Central memory CD8-positive, alpha-beta T cell (primary cell): ENCODE measurements around the gene GJC3.
"Not testable (repeated sequence)": the region's sequence is repeated elsewhere in the genome, so short reads cannot be mapped to it uniquely, and the experiment has no call there.

Experiments used
- ATAC-seq: fragments of 150-1000 bp; cut with Tn5 transposase; replicated peaks from 2 replicates; pipeline ENCODE4 v1.10.0; 2022; ENCODE audit warnings: mild to moderate bottlenecking, moderate FRiP score, moderate number of reproducible peaks; ENCODE audit not compliant: poor library complexity, severe bottlenecking; ENCODE audit errors: extremely low read depth
- DNase-seq, 2 donors: peaks; one replicate each; pipeline ENCODE4 v3.0.0; 2021; ENCODE audit warnings: low spot score in 2 of 2
- H3K27ac Mint-ChIP-seq: one replicate; pipeline ENCODE4 v1.8.0; 2022; ENCODE audit warnings: low read depth, mild to moderate bottlenecking, moderate library complexity, mixed read lengths
- H3K27me3 Mint-ChIP-seq: one replicate; pipeline ENCODE4 v1.8.0; 2022; ENCODE audit warnings: mixed read lengths
- H3K36me3 Mint-ChIP-seq: one replicate; pipeline ENCODE4 v1.8.0; 2022; ENCODE audit warnings: mild to moderate bottlenecking, moderate library complexity, mixed read lengths; ENCODE audit not compliant: insufficient read depth
- H3K4me1 Mint-ChIP-seq: one replicate; pipeline ENCODE4 v1.8.0; 2022; ENCODE audit warnings: mixed read lengths
- H3K4me3 Mint-ChIP-seq: one replicate; pipeline ENCODE4 v1.8.0; 2022; ENCODE audit warnings: mild to moderate bottlenecking, moderate library complexity, mixed read lengths
- H3K9me3 Mint-ChIP-seq: one replicate; pipeline ENCODE4 v1.8.0; 2022; ENCODE audit warnings: mixed read lengths

GJC3 gene

DNA sequence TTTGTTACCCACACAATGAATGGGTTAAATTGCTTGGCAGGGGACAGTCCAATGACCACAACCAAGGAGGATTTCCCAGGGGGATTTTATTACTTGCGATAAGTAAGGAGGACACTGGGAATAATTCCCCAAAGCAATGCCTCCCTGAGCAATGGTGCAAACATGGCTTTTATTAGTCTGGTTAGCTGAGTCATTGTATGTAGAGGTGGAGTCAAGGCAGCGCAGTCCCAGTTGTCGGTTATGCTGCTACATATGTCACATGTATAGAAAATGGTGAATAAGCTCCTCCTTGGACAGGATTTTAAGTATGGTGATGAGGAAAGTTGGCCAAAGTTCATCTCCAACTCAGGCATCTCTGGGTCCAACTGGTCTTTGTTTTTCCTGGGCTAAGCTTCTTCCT lies 6.2 kb downstream of the GJC3 start:
- no peak overlapping the region for H3K4me3 Mint-ChIP-seq
- H3K27ac Mint-ChIP-seq = no peak overlapping the region
- DNase-seq (no peak), ATAC-seq (no peak)
- peaks cover 12% of the 10 kb centered on the region for H3K4me1 Mint-ChIP-seq
- peaks cover 9% of the 10 kb centered on the region for H3K36me3 Mint-ChIP-seq
- H3K27me3 Mint-ChIP-seq = peaks cover 23% of the 10 kb centered on the region
- no peaks in the 10 kb centered on the region for H3K9me3 Mint-ChIP-seq

DNA sequence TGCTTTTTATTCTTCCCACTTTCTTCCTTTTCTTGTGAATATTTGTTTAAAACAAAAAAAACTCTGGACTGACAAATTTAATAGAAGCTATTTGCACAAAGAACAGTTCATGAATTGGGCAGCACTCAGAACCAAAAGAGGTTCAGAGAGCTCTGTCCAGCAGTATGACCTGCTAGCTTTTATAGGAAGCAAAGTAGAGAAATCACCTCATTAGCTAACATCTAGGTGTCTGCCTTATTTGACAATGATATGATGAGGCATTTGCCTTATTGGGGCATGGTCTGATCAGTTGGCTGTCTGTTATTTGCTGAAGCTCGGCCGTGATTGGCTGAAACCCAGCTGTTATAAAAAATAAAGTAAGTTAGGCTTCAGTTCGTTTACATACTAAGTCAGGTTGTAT lies 9.3 kb downstream of the GJC3 start:
- Mint-ChIP-seq H3K4me1 (peaks cover 40% of the 10 kb centered on the region), H3K4me3 (peak overlapping the region; percentile 88), H3K36me3 (peaks cover 16% of the 10 kb centered on the region), H3K27ac (peak overlapping the region; percentile 93), H3K27me3 (no peaks in the 10 kb centered on the region), H3K9me3 (no peaks in the 10 kb centered on the region)
- DNase-seq (no peak), ATAC-seq (no peak)

DNA sequence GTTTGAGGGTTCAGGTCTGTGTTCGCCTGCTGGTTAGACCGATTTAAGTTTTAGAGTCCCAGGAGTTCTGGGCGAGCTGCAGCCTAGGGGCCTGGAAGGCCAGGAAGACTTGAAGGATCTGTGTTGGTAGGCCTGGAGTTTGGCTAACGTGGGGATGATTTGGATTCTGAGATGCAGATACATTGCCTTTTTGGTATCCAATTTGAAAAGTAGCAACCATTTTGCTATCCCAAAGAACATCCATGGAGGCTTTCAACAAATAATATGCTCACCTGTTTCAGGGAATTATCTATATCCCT lies 9.7 kb downstream of the GJC3 start:
- H3K9me3 Mint-ChIP-seq = no peaks in the 10 kb centered on the region

DNA sequence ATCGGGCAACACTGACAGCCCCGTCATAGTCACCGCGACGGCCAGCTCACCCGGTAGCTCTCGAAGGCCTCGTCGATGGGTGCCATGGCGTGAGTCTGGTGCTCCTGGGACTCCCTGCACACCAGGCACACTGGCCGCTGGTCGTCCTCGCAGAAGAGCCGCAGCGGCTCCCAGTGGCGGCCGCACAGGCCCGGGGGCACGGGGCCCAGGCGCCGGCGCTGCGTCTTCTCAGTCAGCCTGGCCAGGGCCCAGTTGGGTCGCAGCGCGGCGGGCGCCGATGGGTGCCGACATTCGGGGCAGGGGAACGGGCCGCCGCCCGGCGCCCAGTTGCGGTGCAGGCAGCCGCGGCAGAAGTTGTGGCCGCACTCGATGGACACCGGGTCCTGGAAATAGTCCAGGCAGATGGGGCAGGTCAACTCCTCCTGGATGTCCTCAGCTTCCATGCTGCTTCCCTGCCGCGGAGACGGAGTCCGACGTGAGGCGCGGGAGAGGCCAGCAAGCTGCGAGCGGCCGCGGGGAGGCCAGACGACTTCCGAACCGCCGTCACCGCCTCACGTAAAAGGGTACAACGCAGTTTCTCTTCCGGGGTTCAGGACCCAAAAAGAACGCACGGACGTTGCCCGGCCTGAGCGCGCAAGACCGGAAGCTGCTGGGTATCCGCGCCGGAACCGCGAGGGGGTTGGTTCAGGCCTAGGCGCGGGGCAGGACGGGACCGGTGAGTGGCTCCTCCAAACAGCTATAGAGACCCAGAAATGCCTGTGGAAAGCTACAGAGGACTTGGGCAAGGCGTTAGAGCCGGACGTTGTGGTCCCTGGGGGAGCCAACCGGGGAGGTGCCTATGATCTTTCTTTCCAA lies 10.2 kb downstream of the GJC3 start, which contains the start of gene TRIM4:
TRIM4 (minus strand) TSS at position 572 of the 855 bp plus-strand sequence; CDS start at position 443, 129 bp downstream.
- DNase-seq = peak; percentile 78 to 83
- H3K4me1 Mint-ChIP-seq = peaks cover 48% of the 10 kb centered on the region
- H3K27me3 Mint-ChIP-seq = no peaks in the 10 kb centered on the region
- ATAC-seq = peak; percentile 99
- H3K27ac Mint-ChIP-seq = peak within 1 kb of the TSS; percentile 93
- peak within 1 kb of the TSS; percentile 88 for H3K4me3 Mint-ChIP-seq
- H3K9me3 Mint-ChIP-seq = no peaks in the 10 kb centered on the region
- peaks cover 17% of the 10 kb centered on the region for H3K36me3 Mint-ChIP-seq

More for the DNA sequence above, 9.7 kb downstream of the GJC3 start:
- DNase-seq = no peak
- H3K27me3 Mint-ChIP-seq = no peaks in the 10 kb centered on the region
- peak overlapping the region; percentile 88 for H3K4me3 Mint-ChIP-seq
- peaks cover 16% of the 10 kb centered on the region for H3K36me3 Mint-ChIP-seq
- H3K4me1 Mint-ChIP-seq = peaks cover 43% of the 10 kb centered on the region
- peak overlapping the region; percentile 93 for H3K27ac Mint-ChIP-seq
- no peak for ATAC-seq

DNA sequence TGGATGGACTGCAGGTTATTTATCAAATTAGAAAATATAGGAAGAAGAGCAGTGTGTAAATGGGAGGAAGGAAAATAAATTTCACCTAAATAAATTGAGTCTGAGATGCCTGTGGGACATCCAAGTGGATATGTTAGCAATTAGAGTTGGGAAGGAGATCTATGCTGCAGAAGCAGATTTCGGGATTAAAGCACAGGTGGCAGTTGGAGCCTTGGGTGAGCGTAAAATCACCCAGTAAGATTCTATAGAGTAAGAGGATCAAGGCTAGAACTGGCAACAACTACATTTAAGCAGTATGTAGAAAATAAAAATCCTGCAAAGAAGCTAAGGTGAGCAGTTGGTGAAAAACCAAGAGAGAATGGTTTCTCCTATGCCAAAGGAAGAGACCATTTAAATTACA lies 18.4 kb downstream of the GJC3 start:
- DNase-seq = no peak
- Mint-ChIP-seq H3K4me3 (no peak overlapping the region), H3K27me3 (no peaks in the 10 kb centered on the region), H3K4me1 (peaks cover 52% of the 10 kb centered on the region), H3K27ac (peak overlapping the region; percentile 9), H3K9me3 (no peaks in the 10 kb centered on the region), H3K36me3 (peaks cover 47% of the 10 kb centered on the region)
- no peak for ATAC-seq

DNA sequence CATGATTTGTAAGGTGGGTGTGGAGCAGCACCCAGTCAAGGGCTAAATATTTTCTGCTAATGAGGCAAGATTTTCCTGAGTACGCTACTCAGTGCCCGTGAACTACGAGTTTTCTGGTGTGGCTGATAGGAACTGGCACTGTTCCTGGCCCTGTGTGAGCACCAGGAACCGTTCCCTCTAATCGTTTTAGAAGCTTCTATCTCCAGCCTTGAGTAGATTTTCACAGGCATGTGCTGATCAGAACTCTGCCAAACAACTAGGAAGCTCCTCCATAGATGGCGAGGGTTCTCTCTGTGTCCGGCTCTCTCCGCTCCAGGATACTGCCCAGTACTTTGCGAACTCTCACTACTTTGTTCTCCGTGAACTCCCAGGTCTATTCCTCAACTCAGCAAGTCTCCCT lies 27.8 kb downstream of the GJC3 start:
- no peaks in the 10 kb centered on the region for H3K9me3 Mint-ChIP-seq
- no peak for ATAC-seq
- no peak for DNase-seq

DNA sequence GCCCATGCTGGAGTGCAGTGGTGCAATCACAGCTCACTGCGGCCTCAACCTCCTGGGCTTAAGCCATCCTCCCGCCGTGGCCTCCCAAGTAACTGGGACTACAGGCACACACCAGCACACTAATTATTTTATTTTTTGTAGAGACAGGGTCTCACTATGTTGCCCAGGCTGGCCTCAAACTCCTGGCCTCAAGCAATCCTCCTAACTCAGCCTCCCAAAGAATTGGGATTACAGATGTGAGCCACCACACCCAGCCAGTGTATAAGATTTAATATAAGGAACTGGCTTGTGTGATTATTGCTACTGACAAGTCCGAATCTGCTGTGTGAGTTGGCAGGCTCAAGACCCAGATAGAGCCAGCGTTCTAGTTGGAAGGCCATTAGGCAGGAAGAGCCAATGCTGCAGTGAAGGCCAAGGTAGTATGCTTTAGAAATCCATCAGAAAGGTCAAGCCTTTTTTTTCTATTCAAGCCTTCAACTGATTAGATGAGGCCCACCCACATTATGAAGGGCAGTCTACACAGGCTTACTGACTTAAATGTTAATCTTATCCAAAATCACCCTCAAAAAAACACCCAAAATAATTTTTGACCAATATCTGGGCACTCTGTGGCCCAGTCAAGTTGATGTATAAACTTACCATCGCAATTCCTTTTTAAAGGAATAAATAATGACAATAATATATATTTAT lies 29.4 kb downstream of the GJC3 start:
- DNase-seq = no peak
- no peak overlapping the region for H3K4me3 Mint-ChIP-seq
- H3K27me3 Mint-ChIP-seq = no peaks in the 10 kb centered on the region
- H3K9me3 Mint-ChIP-seq = no peaks in the 10 kb centered on the region
- ATAC-seq = no peak
- peaks cover 44% of the 10 kb centered on the region for H3K36me3 Mint-ChIP-seq
- peaks cover 10% of the 10 kb centered on the region for H3K4me1 Mint-ChIP-seq
- no peak overlapping the region for H3K27ac Mint-ChIP-seq

More for the DNA sequence above, 27.8 kb downstream of the GJC3 start:
- Mint-ChIP-seq H3K27ac (no peak overlapping the region), H3K36me3 (peaks cover 52% of the 10 kb centered on the region), H3K27me3 (no peaks in the 10 kb centered on the region), H3K4me3 (no peak overlapping the region), H3K4me1 (peaks cover 10% of the 10 kb centered on the region)

DNA sequence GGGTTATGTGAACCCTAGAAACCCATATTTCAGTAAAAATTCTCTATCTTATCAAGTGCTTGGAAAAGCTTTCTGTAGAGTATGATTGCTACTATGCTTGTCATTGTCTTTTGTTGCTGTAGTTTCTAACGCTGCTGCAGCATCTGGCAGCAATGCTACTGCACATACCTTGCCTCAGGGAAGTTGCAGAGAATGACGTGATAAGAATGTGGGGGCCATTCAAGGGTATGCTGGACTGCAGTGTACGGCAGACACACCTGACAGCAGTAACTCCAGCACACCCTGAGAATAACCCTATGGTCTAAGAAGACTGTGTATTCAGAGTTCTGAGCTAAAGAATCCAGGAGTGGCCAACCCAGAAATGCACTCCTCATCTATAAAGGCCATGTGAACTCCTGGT lies 30.6 kb downstream of the GJC3 start:
- DNase-seq (no peak), ATAC-seq (no peak)
- Mint-ChIP-seq H3K4me3 (no peak overlapping the region), H3K27me3 (no peaks in the 10 kb centered on the region), H3K9me3 (no peaks in the 10 kb centered on the region), H3K27ac (no peak overlapping the region), H3K4me1 (peaks cover 10% of the 10 kb centered on the region), H3K36me3 (peaks cover 37% of the 10 kb centered on the region)

DNA sequence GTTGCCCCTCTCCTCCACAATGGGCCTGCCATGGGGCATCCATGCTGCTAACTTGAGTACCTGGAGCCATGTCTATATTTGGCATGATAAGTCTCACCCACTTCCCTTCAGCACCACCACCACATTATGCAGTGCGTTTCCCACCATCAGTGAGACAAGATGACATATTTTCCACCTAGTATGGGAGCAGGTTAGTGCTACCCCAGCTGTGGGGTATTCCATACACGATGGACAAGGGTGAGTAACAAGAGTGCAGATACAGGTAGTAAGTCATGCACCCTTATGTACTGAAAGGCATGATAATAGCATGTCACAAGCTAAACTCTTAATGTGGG lies 31.4 kb downstream of the GJC3 start:
- DNase-seq (no peak), ATAC-seq (no peak)
- Mint-ChIP-seq H3K4me1 (peaks cover 16% of the 10 kb centered on the region), H3K9me3 (no peaks in the 10 kb centered on the region), H3K36me3 (peaks cover 30% of the 10 kb centered on the region), H3K27ac (peak overlapping the region; percentile 68), H3K27me3 (no peaks in the 10 kb centered on the region), H3K4me3 (no peak overlapping the region)

DNA sequence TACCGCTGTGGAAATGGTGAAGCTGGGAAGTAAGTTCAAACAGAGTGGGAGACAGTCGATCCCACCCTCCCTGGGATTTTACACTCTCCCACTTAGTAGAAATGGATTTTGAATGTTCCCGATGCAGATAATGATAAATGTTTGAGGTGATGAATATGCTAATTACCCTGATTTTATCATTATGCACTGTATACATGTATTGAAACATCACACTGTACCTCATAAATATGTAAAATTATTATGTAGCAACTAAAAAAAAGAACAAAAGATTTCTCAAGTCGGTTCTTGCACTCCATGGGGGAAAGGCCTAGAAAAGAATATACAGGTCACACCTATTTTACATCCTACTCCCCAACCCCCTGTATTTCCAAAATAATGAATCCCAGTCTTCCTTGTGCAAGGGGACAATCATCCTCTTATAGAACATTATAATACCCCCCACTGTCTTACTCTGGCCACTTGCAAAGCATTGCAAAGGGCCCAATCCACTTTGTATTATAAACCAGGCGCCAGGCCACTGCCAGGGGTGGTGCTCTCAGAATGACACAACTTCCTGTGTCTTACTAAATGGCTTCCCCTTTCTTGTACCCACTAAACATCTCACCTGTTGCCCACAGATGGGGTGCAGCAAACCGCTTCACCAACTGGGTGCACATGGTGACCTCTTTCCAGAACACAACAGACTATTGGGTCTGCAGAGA lies 31.9 kb downstream of the GJC3 start:
- H3K27me3 Mint-ChIP-seq = no peaks in the 10 kb centered on the region
- no peak overlapping the region for H3K4me3 Mint-ChIP-seq
- H3K36me3 Mint-ChIP-seq = peaks cover 29% of the 10 kb centered on the region
- DNase-seq (no peak), ATAC-seq (no peak)
- H3K27ac Mint-ChIP-seq = peak overlapping the region; percentile 68
- peaks cover 16% of the 10 kb centered on the region for H3K4me1 Mint-ChIP-seq
- no peaks in the 10 kb centered on the region for H3K9me3 Mint-ChIP-seq

DNA sequence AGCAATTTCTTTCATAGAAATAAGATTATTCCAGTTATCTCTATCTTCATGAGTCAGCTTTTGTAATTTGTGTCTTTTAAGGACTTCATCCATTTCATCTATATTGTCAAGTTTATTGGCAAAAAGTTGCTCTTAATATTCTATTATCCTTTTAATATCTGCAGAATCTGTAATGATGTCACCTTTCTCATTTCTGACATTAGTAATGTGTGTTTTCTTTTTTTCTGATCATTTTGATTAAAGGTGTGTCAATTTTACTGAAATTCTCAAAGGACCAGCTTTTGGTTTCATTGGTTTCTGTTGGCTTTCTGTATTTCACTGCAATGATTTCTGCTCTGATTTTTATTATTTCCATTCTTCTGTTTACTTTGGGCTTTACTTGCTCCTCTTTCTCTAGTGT lies 34.7 kb downstream of the GJC3 start:
- Mint-ChIP-seq H3K27ac (no peak overlapping the region), H3K36me3 (peaks cover 7% of the 10 kb centered on the region), H3K4me1 (peaks cover 16% of the 10 kb centered on the region), H3K4me3 (no peak overlapping the region), H3K9me3 (no peaks in the 10 kb centered on the region), H3K27me3 (no peaks in the 10 kb centered on the region)
- no peak for DNase-seq
- no peak for ATAC-seq

DNA sequence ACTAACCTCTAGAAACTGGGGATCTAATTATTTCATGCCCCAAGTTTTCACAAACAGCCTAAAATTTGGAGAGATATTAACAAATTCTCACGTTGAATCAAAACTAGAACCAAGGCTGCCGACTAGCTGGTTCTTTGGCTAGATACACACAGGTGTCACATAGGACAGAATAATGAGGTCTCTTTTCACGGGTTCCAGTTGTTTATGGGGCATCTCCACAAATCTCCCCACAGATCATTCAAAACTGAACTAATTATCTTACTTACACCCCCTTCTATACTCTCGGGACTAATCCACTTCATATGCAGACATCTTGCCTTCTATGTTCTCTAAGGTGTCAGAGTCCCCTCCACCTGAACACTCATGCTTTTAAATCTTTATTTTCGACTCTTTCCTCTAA lies 36.1 kb downstream of the GJC3 start:
- no peak overlapping the region for H3K4me3 Mint-ChIP-seq
- no peak for ATAC-seq
- H3K4me1 Mint-ChIP-seq = peaks cover 16% of the 10 kb centered on the region
- H3K27me3 Mint-ChIP-seq = no peaks in the 10 kb centered on the region
- H3K27ac Mint-ChIP-seq = peak overlapping the region; percentile 43
- no peaks in the 10 kb centered on the region for H3K9me3 Mint-ChIP-seq
- H3K36me3 Mint-ChIP-seq = peaks cover 7% of the 10 kb centered on the region
- DNase-seq = no peak

DNA sequence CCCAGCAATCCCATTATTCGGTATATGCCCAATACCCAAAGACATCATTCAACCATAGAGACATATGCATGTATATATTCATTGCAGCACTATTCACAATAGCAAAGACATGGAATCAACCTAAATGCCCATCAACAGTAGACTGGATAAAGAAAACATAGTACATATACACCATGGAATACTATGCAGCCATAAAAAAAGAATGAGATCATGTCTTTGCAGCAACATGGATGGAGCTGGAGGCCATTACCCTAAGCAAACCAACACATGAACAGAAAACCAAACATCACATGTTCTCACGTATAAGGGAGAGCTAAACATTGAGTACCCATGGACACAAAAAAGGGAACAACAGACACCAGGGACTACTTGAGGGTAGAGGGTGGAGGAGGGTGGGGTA lies 39.1 kb downstream of the GJC3 start:
- DNase-seq, H3K27me3 Mint-ChIP-seq, H3K9me3 Mint-ChIP-seq, H3K4me1 Mint-ChIP-seq, ATAC-seq, H3K4me3 Mint-ChIP-seq, H3K36me3 Mint-ChIP-seq, H3K27ac Mint-ChIP-seq: not testable (repeated sequence)
